Measurements from ENCODE around the gene FRMPD4. TPM values are rescaled to one million over a fixed set of nuclear protein-coding genes. Genes with fewer than 3 reads are reported as not detected.

FRMPD4 gene
- total RNA-seq, 1 donor from 2014 or later, result 0.29 TPM

DNA sequence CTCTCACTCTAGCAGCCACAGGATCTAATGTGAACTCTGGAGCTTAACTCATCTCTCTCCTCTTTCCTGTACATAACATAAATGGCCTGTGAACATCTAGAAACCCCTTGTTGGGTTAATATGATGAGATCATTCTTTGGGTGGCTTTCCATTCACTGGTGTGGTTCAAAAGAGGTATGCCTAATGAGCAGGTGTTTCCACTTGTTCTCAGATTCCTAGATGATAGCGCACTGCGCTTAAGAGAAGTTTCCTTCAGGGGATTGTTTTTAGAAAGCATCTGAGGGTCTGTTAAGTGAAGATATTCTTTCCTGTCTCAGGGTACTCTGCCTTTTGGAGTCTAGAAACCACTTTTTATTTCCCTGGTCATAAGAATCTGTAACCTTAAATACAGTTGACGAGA lies 32.5 kb downstream of the FRMPD4 start:
- intact Hi-C loops (cut with DNase I), result no loop called here
- no peaks in the 10 kb centered on the region for H3K9me3 ChIP-seq
- DNase-seq (no peak), ATAC-seq (no peak)
- no peaks in the 10 kb centered on the region for H3K27me3 ChIP-seq
- no peaks in the 10 kb centered on the region for H3K4me1 ChIP-seq
- no peak for TF ChIP-seq CTCF (IDR thresholded peaks at IDR 0.05)
- H3K4me3 ChIP-seq, result no peak overlapping the region
- H3K36me3 ChIP-seq, result no peaks in the 10 kb centered on the region
- no peak overlapping the region for H3K27ac ChIP-seq

GRCh38 chrX:12174358-12174757 lies 36.1 kb downstream of the FRMPD4 start:
- intact Hi-C loops (cut with DNase I), result no loop called here
- no peaks in the 10 kb centered on the region for H3K36me3 ChIP-seq
- no peaks in the 10 kb centered on the region for H3K4me1 ChIP-seq
- no peak overlapping the region for H3K27ac ChIP-seq
- no peak for TF ChIP-seq CTCF (IDR thresholded peaks at IDR 0.05)
- ATAC-seq, result no peak
- no peaks in the 10 kb centered on the region for H3K27me3 ChIP-seq
- no peaks in the 10 kb centered on the region for H3K9me3 ChIP-seq
- no peak for DNase-seq
- H3K4me3 ChIP-seq, result no peak overlapping the region

- Histone ChIP-seq H3K36me3 (no peaks in the 10 kb centered on the region), H3K9me3 (no peaks in the 10 kb centered on the region), H3K27ac (no peak overlapping the region), H3K27me3 (no peaks in the 10 kb centered on the region), H3K4me3 (no peak overlapping the region), H3K4me1 (no peaks in the 10 kb centered on the region)
- intact Hi-C loops (cut with DNase I), result no loop called here
- TF ChIP-seq CTCF (IDR thresholded peaks at IDR 0.05), result no peak
- ATAC-seq, result no peak
- DNase-seq, result no peak
Observed at GRCh38 chrX:12197030-12197429, 58.8 kb downstream of the FRMPD4 start.

DNA sequence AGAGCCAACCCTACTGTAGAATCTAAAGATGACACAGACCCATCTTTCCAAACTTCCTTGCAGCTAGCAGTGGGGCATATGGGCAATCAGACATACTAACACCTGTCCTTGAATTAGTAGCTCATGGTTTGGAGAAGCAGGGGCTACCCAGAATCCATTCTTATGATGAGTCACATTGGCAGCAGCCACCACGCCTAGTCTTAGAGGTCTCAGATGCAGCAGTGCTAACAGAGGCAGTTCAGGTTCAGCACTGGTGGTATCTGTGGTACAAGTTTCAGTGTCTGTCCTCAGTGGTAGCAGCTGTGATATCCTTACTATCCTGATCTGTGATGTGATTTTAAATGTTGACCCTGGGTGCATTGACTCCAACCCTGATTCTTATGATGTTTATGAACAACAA lies 68.1 kb downstream of the FRMPD4 start:
- intact Hi-C loops (cut with DNase I), result no loop called here
- no peaks in the 10 kb centered on the region for H3K27me3 ChIP-seq
- no peak for TF ChIP-seq CTCF (IDR thresholded peaks at IDR 0.05)
- no peaks in the 10 kb centered on the region for H3K36me3 ChIP-seq
- H3K9me3 ChIP-seq, result no peaks in the 10 kb centered on the region
- H3K4me3 ChIP-seq, result no peak overlapping the region
- no peaks in the 10 kb centered on the region for H3K4me1 ChIP-seq
- DNase-seq (no peak), ATAC-seq (no peak)
- no peak overlapping the region for H3K27ac ChIP-seq

- Histone ChIP-seq H3K9me3 (no peaks in the 10 kb centered on the region), H3K27ac (no peak overlapping the region), H3K4me1 (no peaks in the 10 kb centered on the region), H3K4me3 (no peak overlapping the region), H3K36me3 (no peaks in the 10 kb centered on the region), H3K27me3 (no peaks in the 10 kb centered on the region)
- no peak for DNase-seq
- TF ChIP-seq CTCF (IDR thresholded peaks at IDR 0.05), result no peak
- intact Hi-C loops (cut with DNase I), result no loop called here
- no peak for ATAC-seq
Observed at GRCh38 chrX:12210196-12210815, 72.0 kb downstream of the FRMPD4 start.

DNA sequence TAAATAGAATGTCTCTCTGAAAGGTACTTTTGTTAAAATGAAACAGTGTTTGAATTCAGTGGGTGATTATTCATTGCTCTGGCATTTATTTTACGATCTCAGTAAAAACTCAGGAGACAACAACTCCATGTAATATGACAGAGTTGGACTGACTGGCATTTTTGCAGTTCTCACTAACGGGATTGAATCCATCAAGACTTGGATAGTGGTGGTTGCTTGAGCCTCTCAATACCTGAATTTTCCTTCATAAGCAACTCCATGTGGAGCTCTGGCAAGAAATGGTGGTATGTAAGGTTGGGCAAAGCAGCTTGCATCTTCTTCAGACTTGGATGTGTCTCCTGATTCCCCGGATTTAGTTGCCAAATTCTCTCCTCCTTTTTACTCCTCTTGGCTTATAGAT lies 72.7 kb downstream of the FRMPD4 start:
- DNase-seq (no peak), ATAC-seq (no peak)
- no peaks in the 10 kb centered on the region for H3K36me3 ChIP-seq
- no peaks in the 10 kb centered on the region for H3K4me1 ChIP-seq
- no peak overlapping the region for H3K4me3 ChIP-seq
- no peaks in the 10 kb centered on the region for H3K9me3 ChIP-seq
- no peak for TF ChIP-seq CTCF (IDR thresholded peaks at IDR 0.05)
- H3K27ac ChIP-seq, result no peak overlapping the region
- intact Hi-C loops (cut with DNase I), result no loop called here
- H3K27me3 ChIP-seq, result no peaks in the 10 kb centered on the region

Measured in upper lobe of right lung (tissue), 1 donor.